ENCODE data around the gene NAP1L4. TPM values are rescaled to one million over a fixed set of nuclear protein-coding genes. Genes with fewer than 3 reads are reported as not detected.

Gene NAP1L4
- total RNA-seq (133 and 159 TPM in 2 replicates), polyA plus RNA-seq (62.1 and 83.6 TPM in 2 replicates), polyA minus RNA-seq (47.3 and 57.7 TPM in 2 replicates)
- total RNA-seq (2013), result 99.3 TPM

GRCh38 chr11:2992234-2992996 lies at the start of gene NAP1L4:
NAP1L4 (minus strand) TSS chr11:2992329; CDS start chr11:2979220, 13,109 bp downstream.
- ChIA-PET POLR2A (interaction anchor here (0.7 to 1.1 kb wide), 4 partner anchors 35 to 387 kb away, joined by 3 to 4 read pairs (median 3); partner anchors contain the start of genes CARS1 and ZNF195), CTCF (interaction anchor here (1.0 to 1.4 kb wide), 3 partner anchors 99 to 461 kb away, joined by 3 to 5 read pairs (median 3); no protein-coding TSS in a partner anchor)
- peaks cover 40 to 45% of the 10 kb centered on the region in 2 donors for H3K4me1 ChIP-seq (ENCODE audit: control insufficient read depth in 2 of 2, insufficient read depth in 2 of 2, low read length in 2 of 2)
- H3K27me3 ChIP-seq (replicated peaks in 1 of 4; ENCODE audit: control extremely low read depth in 1 of 4, control insufficient read depth in 3 of 4, insufficient read depth in 4 of 4, low read length in 3 of 4), result no peaks in the 10 kb centered on the region
- Mint-ChIP-seq H3K9me3 (ENCODE audit: insufficient read depth) (no peaks in the 10 kb centered on the region), H3K27me3 (no peaks in the 10 kb centered on the region), H3K27ac (peak within 1 kb of the TSS; percentile 99), H3K4me1 (peaks cover 43% of the 10 kb centered on the region), H3K4me3 (peak within 1 kb of the TSS; percentile 96)
- DNase-seq, result peak; percentile 98
- peak within 1 kb of the TSS; percentile 93 for H3K9ac ChIP-seq (ENCODE audit: low read length)
- H3K4me3 ChIP-seq (ENCODE audit: control extremely low read depth in 1 of 5, extremely low read depth in 1 of 5, insufficient read depth in 1 of 5, low read depth in 2 of 5, low read length in 4 of 5), result peak within 1 kb of the TSS; percentile 71 to 97 (median 88)
- H3K79me2 ChIP-seq (ENCODE audit: control insufficient read depth, insufficient read depth, low read length), result peaks cover 44% of the 10 kb centered on the region
- H3K9me3 ChIP-seq (ENCODE audit: control extremely low read depth in 1 of 3, control insufficient read depth in 2 of 3, insufficient read depth in 1 of 3, low read length in 2 of 3), result no peaks in the 10 kb centered on the region
- peak within 1 kb of the TSS; percentile 98 for H3K4me2 ChIP-seq (replicated peaks; ENCODE audit: low read depth, low read length, poor library complexity, severe bottlenecking)
- intact Hi-C loops (cut with micrococcal nuclease), result loop anchor here (1.0 to 5.0 kb wide), 11 partner anchors 45 to 1230 kb away; partner anchors contain the start of genes CARS1, CDKN1C, CTSD and TSSC4
- H2AFZ ChIP-seq (ENCODE audit: insufficient read depth, low read depth, low read length, poor library complexity, severe bottlenecking), result peak within 1 kb of the TSS; percentile 99
- no peak for TF ChIP-seq CTCF (IDR thresholded peaks at IDR 0.05)
- TF ChIP-seq EZH2 (IDR thresholded peaks at IDR 0.05; ENCODE audit: borderline replicate concordance, insufficient read depth, low read depth, low read length, poor library complexity, severe bottlenecking), result no peak
- ATAC-seq (ENCODE audit: low read depth), result peak; percentile 88
- peak within 1 kb of the TSS; percentile 71 to 87 for H3K27ac ChIP-seq (ENCODE audit: low read length in 2 of 2)
- peaks cover 21% of the 10 kb centered on the region for H4K20me1 ChIP-seq (ENCODE audit: control insufficient read depth, insufficient read depth, low read length, poor library complexity, severe bottlenecking)
- under 1% methylated on average over 77 of the region's 77 CpGs for WGBS (ENCODE audit: insufficient coverage)
- no peaks in the 10 kb centered on the region for H3K36me3 ChIP-seq (replicated peaks in 1 of 2; ENCODE audit: control extremely low read depth in 1 of 2, control insufficient read depth in 1 of 2, extremely low read depth in 1 of 2, insufficient read depth in 2 of 2, low read length in 1 of 2)

- intact Hi-C loops (cut with micrococcal nuclease), result no loop called here
- TF ChIP-seq EZH2 (IDR thresholded peaks at IDR 0.05; ENCODE audit: borderline replicate concordance, insufficient read depth, low read depth, low read length, poor library complexity, severe bottlenecking) (no peak), CTCF (IDR thresholded peaks at IDR 0.05) (no peak)
- no CpG with 5 or more reads among the region's 9 CpGs for WGBS (ENCODE audit: insufficient coverage)
- peaks cover 43% of the 10 kb centered on the region for H4K20me1 ChIP-seq (ENCODE audit: control insufficient read depth, insufficient read depth, low read length, poor library complexity, severe bottlenecking)
- Mint-ChIP-seq H3K27me3 (no peaks in the 10 kb centered on the region), H3K4me3 (no peak overlapping the region), H3K27ac (peak overlapping the region; percentile 37), H3K9me3 (ENCODE audit: insufficient read depth) (no peaks in the 10 kb centered on the region), H3K4me1 (peaks cover 17% of the 10 kb centered on the region)
- DNase-seq (no peak), ATAC-seq (ENCODE audit: low read depth) (no peak)
- H3K9ac ChIP-seq (ENCODE audit: low read length), result no peak overlapping the region
- ChIA-PET CTCF (interaction anchor here (1.2 to 9.8 kb wide), 2 partner anchors 8 to 50 kb away, joined by 3 to 112 read pairs; no protein-coding TSS in a partner anchor), POLR2A (no interaction called here)
- H3K4me2 ChIP-seq (replicated peaks; ENCODE audit: low read depth, low read length, poor library complexity, severe bottlenecking), result no peak overlapping the region
- H2AFZ ChIP-seq (ENCODE audit: insufficient read depth, low read depth, low read length, poor library complexity, severe bottlenecking), result no peak overlapping the region
- H3K27me3 ChIP-seq (replicated peaks in 1 of 4; ENCODE audit: control extremely low read depth in 1 of 4, control insufficient read depth in 3 of 4, insufficient read depth in 4 of 4, low read length in 3 of 4), result no peaks in the 10 kb centered on the region
- peaks cover 12 to 17% of the 10 kb centered on the region in 2 donors for H3K4me1 ChIP-seq (ENCODE audit: control insufficient read depth in 2 of 2, insufficient read depth in 2 of 2, low read length in 2 of 2)
- H3K79me2 ChIP-seq (ENCODE audit: control insufficient read depth, insufficient read depth, low read length), result peaks cover 33% of the 10 kb centered on the region
- no peaks in the 10 kb centered on the region for H3K9me3 ChIP-seq (ENCODE audit: control extremely low read depth in 1 of 3, control insufficient read depth in 2 of 3, insufficient read depth in 1 of 3, low read length in 2 of 3)
- no peak overlapping the region for H3K27ac ChIP-seq (ENCODE audit: low read length in 2 of 2)
- no peak overlapping the region for H3K4me3 ChIP-seq (ENCODE audit: control extremely low read depth in 1 of 5, extremely low read depth in 1 of 5, insufficient read depth in 1 of 5, low read depth in 2 of 5, low read length in 4 of 5)
- H3K36me3 ChIP-seq (replicated peaks in 1 of 2; ENCODE audit: control extremely low read depth in 1 of 2, control insufficient read depth in 1 of 2, extremely low read depth in 1 of 2, insufficient read depth in 2 of 2, low read length in 1 of 2), result peaks cover 0 to 70% of the 10 kb centered on the region in 2 experiments
Observed at GRCh38 chr11:3040881-3041280, 48.8 kb upstream of the NAP1L4 start.

Data from B cell (primary cell).